ENCODE results near the gene KIAA0586.
"Not testable (repeated sequence)": the region's sequence is repeated elsewhere in the genome, so short reads cannot be mapped to it uniquely, and the experiment has no call there.

The KIAA0586 gene

DNA sequence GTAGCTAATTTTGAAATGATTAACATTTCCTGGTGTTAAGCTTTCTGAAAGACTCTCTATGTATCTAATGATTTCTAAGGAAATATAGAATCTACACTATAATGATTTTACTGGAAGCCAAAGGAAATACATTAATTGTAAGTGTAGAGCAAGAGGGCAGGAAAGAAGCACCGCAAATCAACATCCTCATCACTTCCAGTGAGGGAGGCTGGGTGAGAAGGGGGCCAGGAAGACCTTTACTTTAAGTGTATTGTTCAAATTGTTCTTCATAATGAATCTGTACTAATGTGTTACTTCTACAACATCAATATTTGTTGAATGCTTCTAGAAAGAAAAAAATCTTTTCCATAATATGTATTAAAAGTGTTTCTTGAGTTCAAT is 144.9 kb downstream of the KIAA0586 start:
- no peak overlapping the region for H3K4me3 ChIP-seq (ENCODE audit: low read depth, low read length)
- DNase-seq (ENCODE audit: low read depth) = no peak
- TF ChIP-seq, protein P1, sequence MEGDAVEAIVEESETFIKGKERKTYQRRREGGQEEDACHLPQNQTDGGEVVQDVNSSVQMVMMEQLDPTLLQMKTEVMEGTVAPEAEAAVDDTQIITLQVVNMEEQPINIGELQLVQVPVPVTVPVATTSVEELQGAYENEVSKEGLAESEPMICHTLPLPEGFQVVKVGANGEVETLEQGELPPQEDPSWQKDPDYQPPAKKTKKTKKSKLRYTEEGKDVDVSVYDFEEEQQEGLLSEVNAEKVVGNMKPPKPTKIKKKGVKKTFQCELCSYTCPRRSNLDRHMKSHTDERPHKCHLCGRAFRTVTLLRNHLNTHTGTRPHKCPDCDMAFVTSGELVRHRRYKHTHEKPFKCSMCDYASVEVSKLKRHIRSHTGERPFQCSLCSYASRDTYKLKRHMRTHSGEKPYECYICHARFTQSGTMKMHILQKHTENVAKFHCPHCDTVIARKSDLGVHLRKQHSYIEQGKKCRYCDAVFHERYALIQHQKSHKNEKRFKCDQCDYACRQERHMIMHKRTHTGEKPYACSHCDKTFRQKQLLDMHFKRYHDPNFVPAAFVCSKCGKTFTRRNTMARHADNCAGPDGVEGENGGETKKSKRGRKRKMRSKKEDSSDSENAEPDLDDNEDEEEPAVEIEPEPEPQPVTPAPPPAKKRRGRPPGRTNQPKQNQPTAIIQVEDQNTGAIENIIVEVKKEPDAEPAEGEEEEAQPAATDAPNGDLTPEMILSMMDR (IDR thresholded peaks at IDR 0.05; ENCODE audit: control insufficient read depth, extremely low read depth, insufficient read depth) = no peak

DNA sequence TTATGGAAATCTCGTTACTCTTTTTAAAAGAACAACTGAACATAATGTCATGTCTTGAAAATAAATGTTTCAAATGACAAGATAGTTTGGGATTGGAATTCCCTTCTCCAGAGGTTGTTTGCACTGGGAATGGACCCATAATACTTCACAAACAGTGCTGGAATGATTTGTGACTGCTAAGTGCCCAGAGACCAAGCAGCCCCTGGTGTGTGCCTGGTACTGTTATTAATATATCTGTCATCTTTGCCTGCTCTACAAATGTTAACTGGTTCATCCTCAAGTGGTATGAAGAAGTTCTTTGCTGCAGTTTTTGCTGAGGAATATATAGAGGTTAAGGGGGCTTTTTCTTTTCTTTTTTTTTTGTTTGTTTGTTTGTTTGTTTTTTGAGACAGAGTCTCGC is 145.3 kb downstream of the KIAA0586 start:
- no peak for DNase-seq (ENCODE audit: low read depth)
- TF ChIP-seq, protein P1 (IDR thresholded peaks at IDR 0.05; ENCODE audit: control insufficient read depth, extremely low read depth, insufficient read depth) = no peak
- H3K4me3 ChIP-seq (ENCODE audit: low read depth, low read length) = no peak overlapping the region

DNA sequence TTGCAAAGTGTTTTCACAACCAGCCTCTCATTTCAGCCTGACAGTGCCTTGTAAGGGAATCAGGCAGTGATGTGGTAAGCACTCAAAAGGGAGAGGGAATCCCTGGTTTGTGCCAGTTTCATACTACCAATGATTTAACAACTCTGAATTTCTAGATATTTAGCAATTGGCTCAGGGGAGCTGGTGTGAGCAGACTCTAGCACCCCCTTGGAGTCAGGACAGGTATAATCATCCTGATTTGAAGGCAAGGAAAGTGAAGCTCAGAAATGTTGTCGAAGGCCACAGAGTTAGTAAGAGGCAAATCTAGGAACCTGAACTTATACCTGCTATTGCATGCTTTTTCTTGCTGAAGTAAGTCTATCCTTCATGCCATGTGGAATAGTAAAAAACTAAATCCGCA is 147.1 kb downstream of the KIAA0586 start:
- no peak overlapping the region for H3K4me3 ChIP-seq (ENCODE audit: low read depth, low read length)
- TF ChIP-seq, protein P1 (IDR thresholded peaks at IDR 0.05; ENCODE audit: control insufficient read depth, extremely low read depth, insufficient read depth) = no peak
- DNase-seq (ENCODE audit: low read depth) = no peak

DNA sequence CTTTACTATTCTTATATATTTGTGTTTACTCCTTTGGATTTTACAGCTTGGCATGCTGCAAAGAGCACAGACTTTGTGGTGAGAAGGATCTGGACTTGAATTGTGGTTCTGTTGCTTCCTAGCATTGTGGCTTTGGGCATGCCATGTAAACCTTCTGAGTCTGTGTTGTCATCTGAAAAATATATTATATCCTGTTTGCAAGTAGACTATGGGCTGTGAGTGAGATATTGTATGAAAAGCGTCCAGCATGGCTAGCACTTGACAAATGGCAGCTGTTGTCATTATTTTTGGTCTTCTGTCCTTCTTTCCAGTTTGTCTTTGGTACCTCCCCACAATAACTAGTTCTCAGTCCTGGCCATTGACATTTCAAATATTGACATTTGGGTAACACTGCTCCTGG is 148.4 kb downstream of the KIAA0586 start:
- TF ChIP-seq, protein P1 (IDR thresholded peaks at IDR 0.05; ENCODE audit: control insufficient read depth, extremely low read depth, insufficient read depth) = no peak
- DNase-seq (ENCODE audit: low read depth) = no peak
- H3K4me3 ChIP-seq (ENCODE audit: low read depth, low read length) = no peak overlapping the region

DNA sequence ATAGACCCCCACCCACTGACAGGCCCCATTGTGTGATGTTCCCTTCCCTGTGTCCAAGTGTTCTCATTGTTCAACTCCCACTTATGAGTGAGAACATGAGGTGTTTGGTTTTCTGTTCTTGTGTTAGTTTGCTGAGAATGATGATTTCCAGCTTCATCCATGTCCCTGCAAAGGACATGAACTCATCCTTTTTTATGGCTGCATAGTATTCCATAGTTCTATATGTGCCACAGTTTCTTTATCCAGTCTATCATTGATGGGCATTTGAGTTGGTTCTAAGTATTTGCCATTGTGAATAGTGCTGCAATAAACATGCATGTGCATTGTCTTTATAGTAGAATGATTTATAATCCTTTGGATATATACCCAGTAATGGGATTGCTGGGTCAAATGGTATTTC is 152.5 kb downstream of the KIAA0586 start:
- H3K4me3 ChIP-seq (ENCODE audit: low read depth, low read length); DNase-seq (ENCODE audit: low read depth): not testable (repeated sequence)

DNA sequence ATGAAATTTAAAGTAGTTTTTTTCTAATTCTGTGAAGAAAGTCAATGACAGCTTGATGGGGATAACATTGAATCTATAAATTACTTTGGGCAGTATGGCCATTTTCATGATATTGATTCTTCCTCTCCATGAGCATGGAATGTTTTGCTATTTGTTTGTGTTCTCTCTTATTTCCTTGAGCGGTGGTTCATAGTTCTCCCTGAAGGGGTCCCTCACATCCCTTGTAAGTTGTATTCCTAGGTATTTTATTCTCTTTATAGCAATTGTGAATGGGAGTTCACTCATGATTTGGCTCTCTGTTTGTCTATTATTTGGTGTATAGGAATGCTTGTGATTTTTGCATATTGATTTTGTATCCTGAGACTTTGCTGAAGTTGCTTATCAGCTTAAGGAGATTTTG is 153.9 kb downstream of the KIAA0586 start:
- not testable (repeated sequence) for H3K4me3 ChIP-seq (ENCODE audit: low read depth, low read length); DNase-seq (ENCODE audit: low read depth)

DNA sequence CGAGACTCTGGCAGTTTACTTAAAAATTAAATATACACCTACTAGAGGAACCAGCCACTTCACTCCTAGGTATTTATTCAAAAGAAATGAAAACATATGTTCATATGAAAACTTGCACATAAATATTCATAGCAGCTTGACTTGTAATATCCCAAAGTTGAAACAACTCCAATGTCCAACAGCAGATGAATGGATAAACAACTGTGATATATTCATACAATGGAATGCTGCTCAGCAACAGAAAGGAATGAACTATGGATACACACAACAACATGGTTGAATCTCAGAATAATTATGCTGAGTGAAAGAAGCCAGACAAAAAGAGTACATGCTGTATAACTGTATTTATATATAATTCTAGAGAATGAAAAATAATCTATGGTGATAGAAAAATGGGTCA is 156.9 kb downstream of the KIAA0586 start:
- no peak for DNase-seq (ENCODE audit: low read depth)
- no peak overlapping the region for H3K4me3 ChIP-seq (ENCODE audit: low read depth, low read length)
- TF ChIP-seq, protein P1 (IDR thresholded peaks at IDR 0.05; ENCODE audit: control insufficient read depth, extremely low read depth, insufficient read depth) = no peak

DNA sequence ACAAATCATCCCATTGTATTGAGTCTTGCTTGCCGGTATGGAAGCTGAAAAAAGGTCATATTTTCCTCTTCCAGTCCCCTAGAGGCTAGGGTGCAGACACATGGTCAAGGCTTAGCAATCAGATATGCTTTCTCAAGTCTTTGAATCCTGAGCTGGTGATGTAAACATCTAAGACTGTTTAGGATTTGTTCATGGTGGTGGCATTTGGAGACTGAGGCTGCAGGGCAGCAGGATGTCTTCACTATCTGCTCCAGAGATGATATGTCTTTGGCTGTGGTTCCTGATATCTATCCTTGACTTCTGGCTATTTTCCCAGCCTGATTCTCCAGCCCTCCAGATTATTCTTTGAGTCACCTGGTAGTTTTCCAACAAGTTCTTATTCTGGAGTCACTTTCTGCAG is 159.8 kb downstream of the KIAA0586 start:
- H3K4me3 ChIP-seq (ENCODE audit: low read depth, low read length) = no peak overlapping the region
- TF ChIP-seq, protein P1 (IDR thresholded peaks at IDR 0.05; ENCODE audit: control insufficient read depth, extremely low read depth, insufficient read depth) = no peak
- DNase-seq (ENCODE audit: low read depth) = no peak

DNA sequence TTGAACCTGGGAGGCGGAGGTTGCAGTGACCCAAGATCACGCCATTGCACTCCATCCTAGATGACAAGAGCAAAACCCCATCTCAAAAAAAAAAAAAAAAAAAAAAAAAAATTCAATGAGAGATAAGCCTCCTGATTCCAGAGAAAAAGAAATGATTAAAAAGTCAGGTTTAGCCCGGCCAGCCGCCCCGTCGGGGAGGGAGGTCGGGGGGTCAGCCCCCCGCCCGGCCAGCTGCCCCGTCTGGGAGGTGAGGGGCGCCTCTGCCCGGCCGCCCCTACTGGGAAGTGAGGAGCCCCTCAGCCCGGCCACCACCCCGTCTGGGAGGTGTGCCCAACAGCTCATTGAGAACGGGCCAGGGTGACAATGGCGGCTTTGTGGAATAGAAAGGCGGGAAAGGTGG is 160.8 kb downstream of the KIAA0586 start:
- not testable (repeated sequence) for H3K4me3 ChIP-seq (ENCODE audit: low read depth, low read length); DNase-seq (ENCODE audit: low read depth)

All from LNCaP clone FGC (cell line).